ENCODE data around the gene HIF3A.

DNA sequence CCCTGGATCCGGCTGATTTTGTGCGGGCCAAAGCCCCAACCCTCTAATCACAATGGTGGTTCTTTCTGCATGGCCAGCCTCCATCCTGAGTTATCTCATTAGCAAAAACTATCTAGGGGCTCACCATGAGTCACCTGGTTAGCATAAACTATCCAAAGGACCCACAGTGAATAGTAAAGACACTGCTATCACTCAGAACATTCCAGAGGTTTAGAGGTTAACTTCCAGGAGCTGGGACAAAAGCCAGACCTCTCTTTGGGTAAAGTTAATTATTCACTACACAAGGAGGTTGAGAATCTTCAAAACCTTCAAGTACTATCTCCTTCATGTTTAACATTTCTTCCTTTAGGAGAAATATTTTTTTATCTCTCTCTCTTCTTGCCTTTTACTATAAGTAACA lies 31.2 kb downstream of the HIF3A start:
- TF ChIP-seq, protein P1, sequence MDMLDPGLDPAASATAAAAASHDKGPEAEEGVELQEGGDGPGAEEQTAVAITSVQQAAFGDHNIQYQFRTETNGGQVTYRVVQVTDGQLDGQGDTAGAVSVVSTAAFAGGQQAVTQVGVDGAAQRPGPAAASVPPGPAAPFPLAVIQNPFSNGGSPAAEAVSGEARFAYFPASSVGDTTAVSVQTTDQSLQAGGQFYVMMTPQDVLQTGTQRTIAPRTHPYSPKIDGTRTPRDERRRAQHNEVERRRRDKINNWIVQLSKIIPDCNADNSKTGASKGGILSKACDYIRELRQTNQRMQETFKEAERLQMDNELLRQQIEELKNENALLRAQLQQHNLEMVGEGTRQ (IDR thresholded peaks at IDR 0.05; ENCODE audit: low read length) = no peak
- TF ChIP-seq GABPA (IDR thresholded peaks at IDR 0.05; ENCODE audit: borderline replicate concordance, insufficient read depth, low read length) = no peak
- no peak for TF ChIP-seq POLR2A (IDR thresholded peaks at IDR 0.05; ENCODE audit: control extremely low read depth in 1 of 2, low read depth in 2 of 2, low read length in 2 of 2)
- TF ChIP-seq, protein P2, sequence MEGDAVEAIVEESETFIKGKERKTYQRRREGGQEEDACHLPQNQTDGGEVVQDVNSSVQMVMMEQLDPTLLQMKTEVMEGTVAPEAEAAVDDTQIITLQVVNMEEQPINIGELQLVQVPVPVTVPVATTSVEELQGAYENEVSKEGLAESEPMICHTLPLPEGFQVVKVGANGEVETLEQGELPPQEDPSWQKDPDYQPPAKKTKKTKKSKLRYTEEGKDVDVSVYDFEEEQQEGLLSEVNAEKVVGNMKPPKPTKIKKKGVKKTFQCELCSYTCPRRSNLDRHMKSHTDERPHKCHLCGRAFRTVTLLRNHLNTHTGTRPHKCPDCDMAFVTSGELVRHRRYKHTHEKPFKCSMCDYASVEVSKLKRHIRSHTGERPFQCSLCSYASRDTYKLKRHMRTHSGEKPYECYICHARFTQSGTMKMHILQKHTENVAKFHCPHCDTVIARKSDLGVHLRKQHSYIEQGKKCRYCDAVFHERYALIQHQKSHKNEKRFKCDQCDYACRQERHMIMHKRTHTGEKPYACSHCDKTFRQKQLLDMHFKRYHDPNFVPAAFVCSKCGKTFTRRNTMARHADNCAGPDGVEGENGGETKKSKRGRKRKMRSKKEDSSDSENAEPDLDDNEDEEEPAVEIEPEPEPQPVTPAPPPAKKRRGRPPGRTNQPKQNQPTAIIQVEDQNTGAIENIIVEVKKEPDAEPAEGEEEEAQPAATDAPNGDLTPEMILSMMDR (IDR thresholded peaks at IDR 0.05; ENCODE audit: control extremely low read depth in 1 of 3, insufficient read depth in 1 of 3, low read depth in 1 of 3, low read length in 3 of 3) = no peak
- TF ChIP-seq POLR2AphosphoS5 (IDR thresholded peaks at IDR 0.05; ENCODE audit: low read depth, low read length) = no peak
- no peak for TF ChIP-seq RAD21 (IDR thresholded peaks at IDR 0.05 in 1 of 2, conservative IDR thresholded peaks at IDR 0.05 in 1 of 2; ENCODE audit: low read depth in 2 of 2, low read length in 2 of 2)
- no peak for TF ChIP-seq JUN (IDR thresholded peaks at IDR 0.05; ENCODE audit: low read depth, low read length)
- TF ChIP-seq, protein P3, sequence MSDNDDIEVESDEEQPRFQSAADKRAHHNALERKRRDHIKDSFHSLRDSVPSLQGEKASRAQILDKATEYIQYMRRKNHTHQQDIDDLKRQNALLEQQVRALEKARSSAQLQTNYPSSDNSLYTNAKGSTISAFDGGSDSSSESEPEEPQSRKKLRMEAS (IDR thresholded peaks at IDR 0.05) = no peak

Measured in H1 (cell line).